RWPE1 (cell line): Measurements from ENCODE around the gene ARID3A.
A peak's percentile ranks its signal among the peaks of the same experiment; 100 is the strongest.

Source experiments
- CTCF ChIA-PET: fragments of 350-600 bp; sonication (Branson Sonifier 250); formaldehyde crosslinking; extraction: SDS; loops from one replicate; lab custom pipeline; 2021; lab: Yijun Ruan, JAX
- POLR2A ChIA-PET: fragments of 400-600 bp; formaldehyde crosslinking; extraction: SDS; loops from one replicate; lab custom pipeline; 2020; ENCODE audit warnings: antibody characterized with exemption; ENCODE audit not compliant: low non-redundant PET; lab: Yijun Ruan, JAX
- DNase-seq: peaks from one replicate; pipeline ENCODE4 v3.0.0; 2012; ENCODE audit warnings: low spot score
- H3K27ac ChIP-seq: fragments of 450-650 bp; 2 replicates; pipeline ENCODE4 v1.5.1; 2017
- TF ChIP-seq, protein P1 (sequence below): fragments of 450-650 bp; conservative IDR thresholded peaks from 2 replicates; pipeline ENCODE4 v1.5.1; 2017; ENCODE audit warnings: low read depth, mild to moderate bottlenecking

ARID3A gene

DNA sequence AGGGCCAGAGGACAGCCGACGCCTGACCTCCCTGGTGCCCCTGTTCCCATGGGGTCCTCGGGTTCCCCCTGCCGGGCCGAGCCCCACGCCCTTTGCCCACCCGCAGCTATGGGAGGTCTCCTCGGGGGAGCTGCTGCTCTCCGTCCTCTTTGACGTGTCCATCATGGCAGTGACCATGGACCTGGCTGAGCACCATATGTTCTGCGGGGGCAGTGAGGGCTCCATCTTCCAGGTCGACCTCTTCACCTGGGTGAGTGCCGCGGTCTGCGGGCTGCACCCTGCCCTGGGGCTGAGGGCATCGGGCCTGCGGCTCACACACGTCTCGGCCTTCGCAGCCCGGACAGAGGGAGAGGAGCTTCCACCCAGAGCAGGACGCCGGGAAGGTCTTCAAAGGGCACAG is 64.9 kb downstream of the ARID3A start:
- H3K27ac ChIP-seq: peak overlapping the region; percentile 39
- TF ChIP-seq, protein P1, sequence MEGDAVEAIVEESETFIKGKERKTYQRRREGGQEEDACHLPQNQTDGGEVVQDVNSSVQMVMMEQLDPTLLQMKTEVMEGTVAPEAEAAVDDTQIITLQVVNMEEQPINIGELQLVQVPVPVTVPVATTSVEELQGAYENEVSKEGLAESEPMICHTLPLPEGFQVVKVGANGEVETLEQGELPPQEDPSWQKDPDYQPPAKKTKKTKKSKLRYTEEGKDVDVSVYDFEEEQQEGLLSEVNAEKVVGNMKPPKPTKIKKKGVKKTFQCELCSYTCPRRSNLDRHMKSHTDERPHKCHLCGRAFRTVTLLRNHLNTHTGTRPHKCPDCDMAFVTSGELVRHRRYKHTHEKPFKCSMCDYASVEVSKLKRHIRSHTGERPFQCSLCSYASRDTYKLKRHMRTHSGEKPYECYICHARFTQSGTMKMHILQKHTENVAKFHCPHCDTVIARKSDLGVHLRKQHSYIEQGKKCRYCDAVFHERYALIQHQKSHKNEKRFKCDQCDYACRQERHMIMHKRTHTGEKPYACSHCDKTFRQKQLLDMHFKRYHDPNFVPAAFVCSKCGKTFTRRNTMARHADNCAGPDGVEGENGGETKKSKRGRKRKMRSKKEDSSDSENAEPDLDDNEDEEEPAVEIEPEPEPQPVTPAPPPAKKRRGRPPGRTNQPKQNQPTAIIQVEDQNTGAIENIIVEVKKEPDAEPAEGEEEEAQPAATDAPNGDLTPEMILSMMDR: no peak
- ChIA-PET POLR2A (no interaction called here), CTCF (no interaction called here)
- no peak for DNase-seq

DNA sequence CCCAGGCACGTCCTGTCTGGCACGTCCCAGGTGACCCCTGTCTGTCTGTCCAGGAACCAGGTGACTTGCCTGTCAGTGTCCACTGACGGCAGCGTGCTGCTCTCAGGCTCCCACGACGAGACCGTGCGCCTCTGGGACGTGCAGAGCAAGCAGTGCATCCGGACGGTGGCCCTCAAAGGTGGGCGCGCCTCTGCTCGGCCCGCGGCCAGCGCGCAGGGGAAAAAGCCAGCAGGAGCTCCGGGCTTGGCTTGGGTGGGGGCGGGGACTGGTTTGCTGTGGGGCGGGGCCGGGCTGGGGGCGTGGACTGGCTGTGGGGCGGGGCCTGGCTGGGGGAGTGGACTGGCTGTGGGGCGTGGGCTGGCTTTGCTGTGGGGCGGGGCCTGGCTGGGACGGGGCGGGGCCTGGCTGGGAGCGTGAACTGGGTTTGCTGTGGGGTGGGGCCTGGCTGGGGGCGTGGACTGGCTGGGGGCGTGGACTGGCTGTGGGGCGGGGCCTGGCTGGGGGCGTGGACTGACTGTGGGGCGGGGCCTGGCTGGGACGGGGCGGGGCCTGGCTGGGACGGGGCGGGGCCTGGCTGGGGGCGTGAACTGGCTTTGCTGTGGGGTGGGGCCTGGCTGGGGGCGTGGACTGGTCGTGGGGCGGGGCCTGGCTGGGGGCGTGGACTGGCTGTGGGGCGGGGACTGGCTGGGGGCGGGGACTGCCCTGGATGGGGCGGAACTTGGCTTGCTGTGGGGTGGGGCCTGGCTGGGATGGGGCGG is 65.5 kb downstream of the ARID3A start:
- ChIA-PET POLR2A (no interaction called here), CTCF (no interaction called here)
- peak overlapping the region; percentile 51 for H3K27ac ChIP-seq
- TF ChIP-seq, protein P1: no peak
- peak; percentile 45 for DNase-seq

DNA sequence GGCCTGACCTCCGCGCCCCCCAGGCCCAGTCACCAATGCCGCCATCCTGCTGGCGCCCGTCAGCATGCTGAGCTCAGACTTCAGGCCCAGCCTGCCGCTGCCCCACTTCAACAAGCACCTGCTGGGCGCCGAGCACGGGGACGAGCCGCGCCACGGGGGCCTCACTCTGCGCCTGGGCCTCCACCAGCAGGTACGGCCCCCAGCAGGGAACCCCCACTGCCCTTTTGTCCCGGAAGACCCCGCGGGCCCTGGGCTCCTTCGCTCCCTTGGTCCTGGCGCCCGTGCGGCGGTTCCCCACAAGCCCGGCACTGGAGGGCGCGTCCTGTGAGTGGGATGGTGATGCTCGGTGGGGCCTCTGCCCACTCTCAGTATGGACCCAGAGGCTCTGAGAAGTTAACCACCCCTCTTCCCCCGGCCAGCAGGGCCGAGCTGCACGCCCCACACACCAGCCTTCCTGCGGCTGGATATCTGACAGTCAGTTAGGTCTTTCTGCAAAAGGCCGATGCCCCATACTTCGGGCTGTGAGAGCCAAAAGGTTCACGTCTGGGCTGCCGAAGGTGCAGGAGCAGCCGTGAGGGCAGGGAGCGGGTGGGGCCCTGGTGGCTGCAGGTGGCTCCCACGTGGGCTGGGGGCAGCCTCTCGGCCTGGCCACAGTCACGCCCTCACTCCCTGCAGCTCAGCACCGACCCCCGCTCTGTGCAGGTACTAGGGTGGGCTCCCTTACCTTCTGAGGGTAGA is 66.3 kb downstream of the ARID3A start:
- TF ChIP-seq, protein P1: no peak
- H3K27ac ChIP-seq: peak overlapping the region; percentile 51
- no peak for DNase-seq
- ChIA-PET CTCF (no interaction called here), POLR2A (no interaction called here)

DNA sequence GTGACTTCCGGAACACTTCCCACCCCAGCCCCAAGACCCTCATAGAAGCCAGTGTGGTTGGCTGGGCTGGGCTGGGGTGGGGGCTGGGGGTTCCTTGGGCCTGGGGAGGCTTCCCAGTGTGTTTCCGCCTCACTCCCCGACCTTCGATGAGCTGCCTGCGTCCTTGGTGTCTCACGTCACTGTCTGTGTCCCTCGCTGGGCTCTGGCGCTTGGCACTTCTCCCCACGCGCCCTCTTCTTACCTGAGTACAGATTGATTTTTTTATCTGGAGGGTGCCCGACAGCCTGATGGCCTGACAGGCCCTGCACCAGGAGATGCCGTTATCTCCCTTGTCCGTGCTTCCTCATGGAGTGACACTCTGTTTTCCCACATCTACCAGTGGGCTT is 66.8 kb downstream of the ARID3A start:
- POLR2A ChIA-PET: no interaction called here
- TF ChIP-seq, protein P1: no peak
- CTCF ChIA-PET: no interaction called here
- peak overlapping the region; percentile 51 for H3K27ac ChIP-seq
- DNase-seq: no peak

DNA sequence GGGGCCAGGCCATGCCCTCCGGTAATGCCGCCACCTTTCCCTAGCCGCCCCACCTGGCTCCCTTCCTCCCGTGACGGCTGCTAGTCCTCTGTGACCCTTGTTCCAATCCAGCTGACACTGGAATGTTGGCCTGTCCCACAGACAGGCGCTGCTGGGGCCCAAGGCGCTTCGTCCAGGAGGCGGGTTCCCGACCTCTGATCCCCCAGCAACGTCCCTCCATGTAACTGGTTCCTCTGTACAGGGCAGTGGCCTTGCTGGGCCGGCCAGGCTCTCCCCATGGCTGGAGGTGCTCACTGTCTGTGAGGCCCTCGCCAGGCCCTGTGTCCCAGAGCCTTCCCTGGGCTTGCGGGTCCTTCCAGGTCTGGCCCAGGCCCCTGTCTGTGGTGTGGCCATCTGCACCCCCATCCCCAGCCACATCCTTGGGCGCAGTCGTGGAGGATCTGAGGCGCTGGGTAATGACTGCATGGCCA is 67.6 kb downstream of the ARID3A start:
- POLR2A ChIA-PET: no interaction called here
- CTCF ChIA-PET: no interaction called here

DNA sequence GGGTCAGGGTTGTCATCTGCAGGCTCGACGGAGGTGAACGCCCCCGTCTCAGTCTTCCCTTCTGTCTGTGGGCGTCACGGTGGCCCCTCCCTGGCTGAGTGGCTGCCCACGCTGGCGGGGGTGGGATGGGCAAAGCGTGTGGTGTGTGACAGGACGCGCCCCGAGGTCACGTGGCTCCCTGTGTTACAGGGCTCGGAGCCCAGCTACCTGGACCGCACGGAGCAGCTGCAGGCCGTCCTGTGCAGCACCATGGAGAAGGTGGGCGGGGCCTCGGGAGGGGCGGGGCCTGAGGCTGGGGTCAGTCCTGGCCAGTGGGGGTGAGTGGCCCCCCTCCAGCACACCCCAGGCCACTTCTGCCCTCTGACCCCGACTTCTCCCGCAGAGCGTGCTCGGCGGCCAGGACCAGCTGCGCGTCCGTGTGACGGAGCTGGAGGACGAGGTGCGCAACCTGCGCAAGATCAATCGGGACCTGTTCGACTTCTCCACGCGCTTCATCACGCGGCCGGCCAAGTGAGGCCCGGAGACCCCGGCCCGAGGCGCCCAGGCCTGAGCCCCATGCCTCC is 68.1 kb downstream of the ARID3A start:
- DNase-seq: no peak
- H3K27ac ChIP-seq: peak overlapping the region; percentile 51
- POLR2A ChIA-PET: no interaction called here
- TF ChIP-seq, protein P1: no peak
- CTCF ChIA-PET: no interaction called here

More for the DNA sequence above, 67.6 kb downstream of the ARID3A start:
- peak overlapping the region; percentile 51 for H3K27ac ChIP-seq
- no peak for DNase-seq
- TF ChIP-seq, protein P1: no peak
